Daoy (cell line): ENCODE results near the gene COMT. TPM values are rescaled to one million over a fixed set of nuclear protein-coding genes. Genes with fewer than 3 reads are reported as not detected.
"Not testable (repeated sequence)": the region's sequence is repeated elsewhere in the genome, so short reads cannot be mapped to it uniquely, and the experiment has no call there.

Experiments
- DNase-seq: peaks from one replicate; pipeline ENCODE4 v3.0.0-alpha.2; 2015; ENCODE audit warnings: low read depth
- total RNA-seq: library from RNA; depleted of rRNA; stranded (reverse); fragments of >200 nt; shearing (Covaris generic); gene quantifications from 2 replicates; pipeline ENCODE4 v1.2.3, GENCODE V29; 2014

The COMT gene
- total RNA-seq, 1 experiment from 2014 or later, result 128 TPM

DNA sequence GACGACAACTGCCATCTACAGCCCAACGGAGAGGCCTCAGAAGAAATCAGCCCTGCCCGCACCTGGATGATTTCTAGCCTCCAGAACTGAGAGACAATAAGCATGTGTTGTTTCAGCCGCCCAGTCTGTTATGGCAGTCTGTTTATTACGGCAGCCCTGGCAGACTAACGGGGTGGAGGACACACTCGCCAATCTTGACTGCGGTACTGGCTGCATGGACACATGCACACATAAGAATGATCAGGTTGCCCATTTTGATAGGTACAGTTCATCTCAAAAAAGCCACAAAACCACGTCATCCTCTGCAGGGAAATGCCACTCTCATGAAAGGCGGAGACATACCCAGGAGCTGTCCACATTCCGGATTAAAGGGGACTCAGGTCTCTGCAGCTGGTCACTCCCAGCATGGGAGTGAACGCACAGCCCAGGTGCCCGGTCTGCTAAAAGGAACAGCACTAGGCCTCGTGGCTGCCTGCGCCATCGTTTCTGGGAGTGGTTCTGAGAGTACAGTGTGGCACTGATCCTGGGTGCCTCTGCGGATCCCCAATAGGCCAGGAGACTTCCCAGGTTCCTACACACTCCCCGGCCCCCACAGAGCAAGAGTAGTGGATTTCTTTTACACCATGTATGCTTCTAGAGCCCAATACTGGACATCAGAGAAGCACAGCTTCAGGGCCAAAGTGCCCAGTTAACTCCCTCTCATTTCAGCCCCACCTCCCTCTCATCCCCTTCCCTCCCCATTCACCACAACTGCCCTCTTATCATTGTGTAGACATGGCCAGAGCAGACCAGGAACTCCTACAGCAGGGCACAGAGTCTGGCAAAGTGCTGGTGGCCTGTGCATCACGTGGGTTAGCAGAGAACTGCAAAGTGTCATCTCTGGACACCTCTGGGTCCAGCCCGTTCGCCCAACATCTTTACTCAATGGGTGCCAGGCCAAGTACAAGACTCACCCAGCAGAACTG, 11.7 kb upstream of the COMT start:
- no peak for DNase-seq

DNA sequence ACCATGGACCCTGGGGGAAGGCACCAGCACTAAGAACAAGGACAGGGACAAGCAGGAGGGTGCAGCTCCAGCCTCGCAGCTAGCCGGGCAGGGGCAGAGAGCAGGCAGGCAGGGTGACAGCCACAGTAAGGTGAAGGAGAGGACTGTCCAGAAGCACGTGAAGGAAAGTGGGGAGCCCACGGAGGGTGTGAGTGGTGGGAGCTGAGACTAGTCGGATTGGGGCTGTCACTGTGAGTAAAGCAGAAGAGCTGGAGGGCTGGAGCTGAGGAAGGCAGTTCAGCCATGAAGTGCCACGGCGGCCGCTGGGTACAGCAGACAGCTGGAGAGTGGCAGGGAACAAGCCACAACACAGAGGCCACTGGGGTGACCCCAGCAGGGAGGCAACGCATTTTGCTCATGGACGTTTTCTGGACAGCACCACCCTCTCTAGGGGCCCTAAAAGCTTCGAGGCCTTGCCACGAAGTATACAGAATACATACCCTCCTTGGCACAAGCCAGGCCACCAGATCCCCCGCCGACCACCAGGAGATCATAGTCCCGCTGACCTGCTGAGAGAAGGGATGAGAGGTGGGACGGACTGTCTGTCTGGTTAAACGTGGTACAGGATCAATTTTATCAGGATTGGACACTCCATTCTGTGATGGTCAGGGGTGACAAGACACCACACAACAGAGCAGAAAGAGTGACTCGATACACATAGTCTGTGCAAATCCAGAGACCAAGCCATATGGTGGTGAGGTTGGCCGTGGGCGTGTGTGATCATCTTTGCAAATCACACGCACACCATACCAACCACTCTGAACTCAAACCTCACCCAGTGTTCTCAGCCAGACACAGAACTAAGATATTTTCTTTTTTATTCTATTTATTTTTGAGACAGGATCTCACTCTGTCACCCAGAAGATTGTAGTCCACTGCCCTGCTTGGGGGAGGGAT, 10.8 kb upstream of the COMT start:
- no peak for DNase-seq

DNA sequence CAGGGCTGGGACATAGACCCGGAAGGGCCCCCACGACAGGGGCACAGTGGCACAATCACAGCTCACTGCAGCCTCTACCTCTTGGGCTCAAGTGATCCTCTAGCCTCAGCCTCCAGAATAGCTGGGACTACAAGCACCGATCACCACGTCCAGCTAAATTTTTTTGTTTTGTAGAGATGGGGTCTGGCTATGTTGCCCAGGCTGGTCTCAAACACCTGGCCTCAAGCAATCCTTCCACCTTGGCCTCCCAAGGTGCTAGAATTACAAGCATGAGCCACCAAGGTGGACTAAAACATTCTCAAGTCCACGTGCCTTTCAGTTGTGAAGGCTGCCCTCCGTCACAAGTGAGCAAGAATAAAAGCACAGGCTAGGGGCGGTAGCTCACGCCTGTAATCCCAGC, 10.1 kb upstream of the COMT start:
- DNase-seq, result no peak

DNA sequence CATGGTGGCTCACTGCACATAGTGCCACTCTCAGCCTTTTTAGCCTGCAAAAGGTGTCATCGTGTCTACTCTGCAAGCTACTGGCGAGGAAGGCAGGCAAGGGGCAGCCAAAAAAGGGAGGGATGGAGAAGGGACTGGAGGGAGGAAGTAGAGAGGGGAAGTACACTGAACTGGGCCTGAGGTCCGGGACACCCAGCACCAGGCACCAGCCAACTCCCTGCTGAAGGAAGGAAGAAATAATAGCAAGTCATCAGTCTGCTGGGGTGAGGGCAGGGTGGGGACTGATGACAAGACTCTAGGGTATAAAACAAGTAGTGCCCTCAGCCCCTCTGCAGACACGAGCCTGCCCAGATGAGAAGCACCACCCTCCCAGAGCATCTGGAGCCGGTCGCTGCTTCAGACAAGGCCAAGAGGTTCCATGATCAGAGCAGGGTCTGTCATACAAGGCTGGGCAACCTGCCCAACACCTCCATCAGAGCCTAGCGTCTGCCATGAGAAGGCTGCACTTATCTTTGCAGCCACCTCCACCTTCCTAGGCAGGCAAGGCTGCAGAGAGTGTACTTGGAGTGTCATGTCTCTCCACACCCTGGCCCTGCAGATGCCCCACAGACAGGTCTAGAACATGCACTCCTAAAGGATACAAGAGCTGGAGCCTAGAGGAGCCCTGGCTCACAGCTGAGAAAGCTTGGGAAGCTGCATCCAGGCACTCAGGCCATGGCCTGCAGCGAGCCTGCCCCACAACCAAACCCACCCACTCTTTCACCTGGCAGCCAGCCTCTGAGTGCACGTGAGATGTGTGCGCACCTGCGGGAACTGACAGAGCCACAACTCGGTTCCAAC, 9.0 kb upstream of the COMT start:
- no peak for DNase-seq

DNA sequence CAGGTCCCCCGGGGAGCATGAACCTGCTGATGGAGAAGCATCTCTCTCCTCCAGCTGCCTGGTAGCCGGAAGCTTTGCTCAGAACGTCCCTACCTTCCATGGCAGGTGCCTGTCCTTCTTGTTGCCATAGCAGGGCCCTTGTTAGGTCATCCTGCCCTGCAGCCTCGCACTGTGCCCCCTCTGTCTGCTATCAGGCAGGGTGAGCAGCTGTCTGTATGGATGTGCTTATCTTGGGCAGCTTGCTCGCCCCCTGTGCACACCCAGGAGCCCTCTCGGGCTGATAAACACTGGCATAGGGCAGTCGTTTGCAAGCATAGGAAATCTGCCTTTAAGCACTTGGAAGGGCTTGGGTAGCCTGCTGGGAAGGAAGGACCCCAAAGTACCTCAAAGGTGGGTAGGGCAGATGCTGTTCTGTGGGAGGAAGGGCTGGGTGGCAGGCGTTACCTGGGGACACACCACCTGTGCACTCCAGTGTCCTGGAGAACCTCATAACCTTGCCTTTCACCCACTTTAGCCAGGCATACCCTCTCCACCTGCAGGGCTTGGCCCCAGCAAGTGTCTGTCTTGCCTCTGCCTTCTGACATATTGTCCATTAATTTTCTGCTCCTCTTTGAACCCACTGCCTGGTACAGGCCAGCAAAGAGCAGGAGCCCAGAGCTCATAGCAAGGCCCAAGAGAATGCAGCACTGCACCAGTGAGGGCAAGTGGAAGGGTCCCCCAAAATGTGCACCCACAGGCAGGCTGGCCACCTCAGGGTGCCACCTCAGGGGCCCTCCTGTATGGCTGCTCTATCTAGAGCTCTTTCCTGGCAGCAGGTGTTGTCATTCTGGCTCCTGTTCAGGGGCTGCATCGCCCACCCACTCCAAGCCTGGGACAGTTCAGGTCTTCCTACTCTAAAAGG, 8.0 kb upstream of the COMT start:
- no peak for DNase-seq

DNA sequence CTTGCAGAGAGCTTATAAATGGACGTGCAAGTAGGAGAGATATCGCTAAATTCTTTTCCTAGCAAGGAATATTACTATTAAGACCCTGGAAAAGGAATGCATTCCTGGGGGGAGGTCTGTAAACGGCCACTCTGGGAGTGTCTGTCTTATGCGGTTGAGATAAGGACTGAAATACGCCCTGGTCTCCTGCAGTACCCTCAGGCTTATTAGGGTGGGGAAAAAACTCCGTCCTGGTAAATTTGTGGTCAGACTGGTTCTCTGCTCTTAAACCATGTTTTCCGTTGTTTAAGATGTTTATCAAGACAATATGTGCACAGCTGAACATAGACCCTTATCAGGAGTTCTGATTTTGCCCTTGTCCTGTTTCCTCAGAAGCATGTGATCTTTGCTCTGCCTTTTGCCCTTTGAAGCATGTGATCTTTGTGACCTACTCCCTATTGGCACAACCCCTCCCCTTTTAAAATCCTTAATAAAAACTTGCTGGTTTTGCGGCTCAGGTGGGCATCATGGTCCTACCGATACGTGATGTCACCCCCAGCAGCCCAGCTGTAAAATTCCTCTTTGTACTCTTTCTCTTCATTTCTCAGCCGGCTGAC, 6.4 kb upstream of the COMT start:
- DNase-seq, result not testable (repeated sequence)

DNA sequence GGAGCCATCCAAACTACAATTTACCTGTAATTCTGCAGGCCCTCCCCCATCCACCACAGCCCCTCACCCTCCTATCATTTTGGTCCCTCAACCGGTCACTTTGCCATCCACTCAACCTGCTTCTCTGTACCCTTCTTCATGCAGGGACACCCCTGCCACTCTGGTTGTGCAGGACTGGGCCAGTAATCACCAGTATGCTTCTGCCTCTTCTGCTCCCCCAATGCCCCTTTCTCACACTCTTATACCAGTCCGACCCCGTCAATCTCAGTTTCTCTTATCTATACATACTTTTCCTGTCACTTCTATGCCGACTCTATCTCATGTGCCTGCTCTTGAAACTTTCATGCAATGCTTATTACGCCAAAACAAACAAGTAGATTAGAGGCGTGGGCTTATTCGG, 5.1 kb upstream of the COMT start:
- no peak for DNase-seq

DNA sequence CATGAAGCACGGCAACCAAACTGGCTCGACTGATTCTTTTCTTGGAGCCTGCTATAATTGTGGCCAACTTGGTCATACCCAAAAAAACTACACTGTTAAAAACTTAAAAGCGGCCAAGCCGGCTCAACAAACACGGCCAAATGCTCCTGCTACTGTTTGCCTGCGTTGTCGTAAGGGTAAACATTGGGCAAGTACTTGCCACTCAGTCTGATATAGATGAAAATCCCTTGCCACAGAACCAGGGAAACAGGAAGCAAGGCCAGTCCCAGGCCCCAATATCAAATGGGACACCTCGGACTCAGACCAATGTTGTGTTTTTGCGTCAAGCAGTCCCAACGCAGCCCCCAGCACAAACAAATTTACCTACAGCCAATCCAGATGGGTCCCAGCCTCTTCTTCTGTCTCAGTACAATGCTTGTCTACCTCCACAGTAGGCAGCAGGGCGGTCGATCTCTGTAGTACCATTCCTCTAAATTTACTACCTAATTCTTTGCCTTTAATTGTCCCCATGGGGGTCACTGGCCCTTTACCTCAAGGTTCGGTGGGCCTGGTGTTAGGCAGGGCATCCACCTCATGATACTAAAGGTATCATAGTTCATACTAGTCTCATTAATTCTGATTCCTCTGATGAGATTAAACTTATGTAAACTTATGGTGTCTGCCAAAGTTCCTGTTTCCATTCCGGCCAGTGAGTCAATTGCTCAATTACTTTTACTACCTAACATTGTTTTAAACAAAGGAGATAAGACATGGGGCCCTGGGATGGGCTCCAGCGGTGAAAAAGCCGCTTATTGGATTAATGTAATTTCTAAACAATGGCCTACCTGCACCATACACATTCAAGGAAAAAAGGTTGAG, 3.7 kb upstream of the COMT start:
- no peak for DNase-seq

DNA sequence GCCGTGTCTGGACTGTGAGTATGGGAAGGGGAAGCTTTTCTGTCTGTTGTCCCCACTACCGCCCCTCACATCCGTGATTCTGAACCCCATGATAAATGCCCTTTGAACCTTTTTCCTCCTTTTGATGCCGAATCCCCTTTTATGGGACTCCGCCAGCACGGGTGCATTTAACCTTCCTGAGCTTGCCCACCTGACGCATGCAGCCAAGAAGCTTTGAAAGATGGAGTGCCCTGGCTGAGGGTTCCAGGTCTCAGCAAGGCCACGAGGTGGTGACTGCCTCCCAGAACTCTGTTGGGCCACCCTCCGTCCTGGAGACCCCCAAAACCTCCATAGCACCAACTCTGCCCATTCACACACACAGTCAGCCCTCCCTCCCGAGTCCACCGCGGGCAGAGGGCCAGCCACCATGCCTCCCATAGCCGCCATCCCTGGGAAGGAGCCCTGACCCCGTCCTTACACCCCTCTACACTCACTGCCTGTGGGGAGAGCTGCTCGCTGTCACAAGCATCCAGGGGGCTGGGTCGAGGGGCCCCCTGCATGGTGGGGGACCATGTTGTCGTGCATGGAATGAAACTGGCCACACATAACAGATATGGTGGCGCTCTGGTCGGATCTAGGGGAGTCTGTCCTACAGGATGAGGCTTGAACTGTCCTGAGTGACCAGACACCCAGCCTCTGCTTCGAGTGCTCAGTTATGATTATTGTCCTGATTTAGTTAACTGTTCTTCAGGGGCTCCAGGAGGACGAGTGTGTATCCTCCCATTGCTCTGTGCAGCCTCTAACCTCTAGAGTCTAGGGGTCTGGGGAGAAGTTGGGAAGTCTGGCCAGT, 822 bp upstream of the COMT start:
- DNase-seq, result no peak

DNA sequence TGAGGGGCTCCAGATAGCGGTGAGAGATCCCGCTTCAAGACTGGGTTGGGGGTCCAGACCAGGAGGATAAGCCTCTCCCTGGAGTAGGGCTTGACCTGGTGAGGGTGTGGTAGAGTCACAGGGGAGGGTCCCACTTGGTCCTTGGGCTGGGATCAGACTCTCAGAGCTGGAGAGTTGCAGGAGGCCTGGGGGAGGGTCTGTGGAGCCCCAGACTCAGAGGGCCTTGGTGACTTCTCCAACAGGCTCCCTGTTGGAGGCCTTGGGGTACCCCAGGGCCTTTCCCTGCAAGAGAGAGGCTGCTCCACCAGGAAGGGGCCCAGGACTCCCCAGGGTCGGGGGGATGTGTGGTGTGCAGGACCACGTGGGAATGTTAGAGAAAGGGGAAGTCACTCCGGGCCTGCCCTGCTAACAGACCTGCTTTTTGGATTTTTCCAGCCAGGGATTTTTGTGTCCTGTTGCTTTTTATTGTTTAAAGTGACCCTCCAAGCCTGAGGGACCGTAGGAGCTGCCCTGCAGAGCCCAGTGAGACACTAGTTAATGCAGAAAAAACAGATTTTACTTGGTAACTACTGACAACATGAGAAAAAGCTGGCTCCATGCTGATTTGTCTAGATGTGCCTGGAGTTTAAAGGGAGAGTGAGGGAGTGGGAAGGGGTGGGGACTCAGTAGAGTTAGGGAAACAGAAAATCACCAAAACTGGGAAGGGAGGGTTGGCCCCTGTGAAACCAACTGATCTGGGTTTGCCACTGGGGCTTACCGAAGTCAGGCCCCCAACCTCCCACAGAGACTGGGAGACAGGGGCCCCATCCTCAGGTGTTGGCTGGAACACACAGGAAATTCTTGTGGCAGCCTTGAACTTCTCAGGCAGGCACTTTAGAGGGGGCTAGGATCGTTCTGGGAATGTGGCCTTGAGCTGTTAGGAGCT, 847 bp downstream of the COMT start:
- DNase-seq, result peak; percentile 53

DNA sequence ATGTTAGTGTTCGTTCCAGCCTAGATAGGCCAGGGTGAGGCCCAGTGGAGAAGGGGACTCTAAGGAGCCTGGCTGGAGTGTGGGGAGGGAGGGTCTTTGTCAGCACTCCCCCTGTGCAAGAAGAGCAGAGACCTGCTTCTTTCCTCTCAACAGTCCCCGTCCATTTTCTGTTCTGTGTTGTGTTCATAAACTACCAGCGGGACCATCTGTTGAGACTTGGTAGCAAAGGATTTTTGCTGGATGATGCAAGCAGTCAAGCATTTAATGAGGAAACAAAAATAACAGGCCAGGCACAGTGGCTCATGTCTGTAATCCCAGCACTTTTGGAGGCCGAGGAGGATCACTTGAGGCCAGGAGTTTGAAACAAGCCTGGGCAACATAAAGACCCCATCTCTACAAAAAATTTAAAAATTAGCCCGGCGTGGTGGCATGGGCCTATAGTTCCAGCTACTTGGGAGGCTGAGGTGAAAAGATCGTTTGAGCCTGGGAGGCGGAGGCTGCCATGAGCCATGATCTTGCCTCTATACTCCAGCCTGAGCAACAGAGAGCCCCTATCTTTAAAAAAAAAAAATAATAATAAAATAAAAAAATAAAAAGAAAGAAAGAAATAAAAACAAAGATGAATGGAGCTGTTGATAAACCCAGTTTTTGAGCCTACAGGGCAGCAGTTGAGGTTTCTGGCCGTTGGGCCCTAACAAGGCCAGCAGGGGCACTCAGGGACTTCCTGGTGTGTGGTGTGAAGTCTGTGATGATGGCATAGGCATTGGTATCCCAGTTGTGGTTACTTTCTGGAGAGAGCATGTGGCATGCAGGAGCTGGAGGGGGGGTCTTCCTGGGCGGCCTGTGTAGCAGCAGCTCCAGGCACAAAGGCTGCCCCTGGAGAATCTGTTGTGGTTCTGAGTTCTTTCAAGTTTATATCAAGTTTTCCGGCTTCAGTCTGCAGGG, 1.8 kb downstream of the COMT start:
- peak; percentile 85 for DNase-seq

DNA sequence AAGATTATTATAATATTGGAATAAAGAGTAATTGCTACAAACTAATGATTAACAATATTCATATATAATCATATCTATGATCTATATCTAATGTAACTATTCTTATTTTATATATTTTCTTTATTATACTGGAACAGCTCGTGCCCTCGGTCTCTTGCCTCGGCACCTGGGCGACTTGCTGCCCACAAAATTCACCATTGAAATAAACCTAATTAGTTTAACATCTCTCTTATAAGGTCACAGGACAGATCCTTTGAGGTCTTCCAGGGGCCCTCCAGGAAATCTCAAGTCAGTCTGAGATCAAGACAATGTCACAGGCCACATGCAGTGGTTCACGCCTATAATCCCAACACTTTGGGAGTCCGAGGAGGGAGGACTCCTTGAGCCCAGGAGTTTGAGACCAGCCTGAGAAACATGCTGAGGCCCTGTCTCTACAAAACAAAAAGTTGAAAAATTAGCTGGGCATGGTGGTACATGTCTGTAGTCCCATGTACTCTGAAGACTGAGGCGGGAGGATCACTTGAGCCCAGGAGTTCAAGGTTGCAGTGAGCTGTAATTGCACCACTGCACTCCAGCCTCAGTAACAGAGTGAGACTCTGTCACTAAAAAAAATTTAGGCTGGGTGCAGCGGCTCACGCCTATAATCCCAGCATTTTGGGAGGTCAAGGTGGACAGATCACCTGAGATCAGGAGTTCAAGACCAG, 6.6 kb downstream of the COMT start:
- DNase-seq, result no peak

DNA sequence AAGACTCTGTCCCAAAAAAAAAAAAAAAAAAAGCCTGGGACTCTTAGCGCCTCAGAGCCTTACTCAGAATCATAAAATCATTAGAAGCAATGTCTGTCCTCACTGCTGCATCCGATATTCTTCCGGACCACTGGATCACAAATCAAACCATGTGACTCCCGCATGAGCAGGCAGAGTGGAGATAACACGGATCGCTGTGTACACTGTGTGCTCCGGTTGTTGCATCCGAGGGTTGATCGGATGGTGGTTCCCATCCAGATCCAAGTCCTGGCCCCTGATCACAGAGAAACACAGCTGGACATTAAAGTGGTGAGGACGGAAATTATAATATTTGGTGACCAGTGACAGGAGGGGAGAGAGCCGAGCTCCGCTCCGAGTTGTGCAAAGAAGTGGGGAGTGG, 9.8 kb downstream of the COMT start:
- no peak for DNase-seq

DNA sequence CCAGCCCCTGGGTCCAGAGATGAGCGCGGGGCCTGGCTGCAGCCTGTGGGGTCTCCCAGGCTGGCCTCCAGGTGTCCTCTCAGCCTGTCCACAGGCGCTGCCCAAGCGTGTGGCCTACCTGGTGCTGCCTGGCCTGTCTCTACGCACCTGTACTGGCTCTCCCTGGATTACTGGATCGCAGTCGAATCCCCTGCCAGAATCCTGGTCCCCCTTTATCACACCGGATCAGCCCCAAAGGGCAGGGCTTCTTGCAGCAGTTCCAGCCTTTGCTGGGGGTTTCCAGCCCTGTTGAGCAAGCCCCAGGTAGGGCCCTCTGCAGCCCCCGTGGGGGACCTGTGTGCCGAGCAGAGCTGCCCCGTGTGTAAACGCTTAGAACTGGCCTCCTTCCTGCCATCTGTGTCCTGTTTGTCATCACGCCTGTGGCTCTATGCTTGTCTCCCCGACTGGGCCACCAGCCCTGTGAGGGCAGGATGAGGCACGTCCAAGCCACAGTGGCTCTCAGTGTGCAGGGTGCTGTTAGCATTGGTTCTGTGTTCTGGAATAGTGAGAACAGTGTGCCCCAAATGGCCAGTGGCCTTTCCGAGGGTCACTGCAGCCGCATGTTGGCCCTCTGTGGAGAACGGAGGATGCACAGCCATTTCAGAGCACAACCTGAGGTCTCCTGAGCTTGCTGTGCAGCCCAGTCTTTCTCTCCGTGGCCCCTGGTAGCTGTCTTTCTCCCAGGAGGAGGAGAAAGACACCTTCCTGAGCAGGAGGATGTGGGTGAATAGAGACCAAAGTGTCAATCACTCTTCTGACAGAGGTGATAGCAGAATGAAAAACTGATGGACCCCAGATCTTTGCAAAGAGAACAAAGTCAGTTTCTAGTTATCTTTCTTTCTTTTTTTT, 13.9 kb downstream of the COMT start:
- no peak for DNase-seq
